Measurements from ENCODE around the gene PGAM5.

DNA sequence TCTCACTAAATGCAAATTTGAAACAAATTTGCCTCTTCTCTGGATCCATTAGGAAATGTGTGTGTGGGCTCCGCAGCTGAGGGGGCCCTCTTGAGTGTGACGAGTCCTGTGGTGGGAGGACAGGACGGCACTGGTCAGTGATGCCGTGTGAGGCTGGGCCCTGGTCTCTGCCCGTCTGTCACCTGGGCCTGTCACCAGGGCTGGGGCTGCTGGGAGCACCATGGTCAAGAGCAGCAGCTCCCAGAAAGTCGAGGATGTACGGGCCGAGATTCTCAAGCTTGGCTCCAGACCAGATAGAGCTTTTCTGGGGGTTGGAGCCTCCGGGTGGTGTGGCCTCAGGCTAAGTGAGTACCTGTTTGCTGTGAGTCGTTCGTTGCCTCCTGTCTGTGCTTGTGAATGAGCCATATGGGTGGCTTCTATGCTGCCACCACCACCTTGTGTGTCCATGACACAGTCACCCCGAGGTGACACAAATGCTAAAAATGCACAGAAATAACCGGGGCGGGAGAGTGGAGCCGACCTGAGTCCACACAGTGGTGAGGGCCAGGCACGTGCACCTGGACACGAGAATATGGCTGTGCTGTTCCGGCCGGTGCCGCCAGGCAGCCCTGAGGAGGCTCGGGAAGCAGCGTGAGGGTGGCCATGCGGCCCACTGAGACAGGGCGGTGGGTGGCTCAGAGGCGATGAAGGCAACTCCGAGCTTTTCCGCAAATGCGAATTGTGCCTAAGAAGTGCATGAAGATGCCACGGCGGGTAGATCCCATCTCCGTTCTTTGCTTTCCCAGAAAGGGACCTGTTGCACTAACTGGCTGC, 8.7 kb downstream of the PGAM5 start:
- TF ChIP-seq, protein P1, sequence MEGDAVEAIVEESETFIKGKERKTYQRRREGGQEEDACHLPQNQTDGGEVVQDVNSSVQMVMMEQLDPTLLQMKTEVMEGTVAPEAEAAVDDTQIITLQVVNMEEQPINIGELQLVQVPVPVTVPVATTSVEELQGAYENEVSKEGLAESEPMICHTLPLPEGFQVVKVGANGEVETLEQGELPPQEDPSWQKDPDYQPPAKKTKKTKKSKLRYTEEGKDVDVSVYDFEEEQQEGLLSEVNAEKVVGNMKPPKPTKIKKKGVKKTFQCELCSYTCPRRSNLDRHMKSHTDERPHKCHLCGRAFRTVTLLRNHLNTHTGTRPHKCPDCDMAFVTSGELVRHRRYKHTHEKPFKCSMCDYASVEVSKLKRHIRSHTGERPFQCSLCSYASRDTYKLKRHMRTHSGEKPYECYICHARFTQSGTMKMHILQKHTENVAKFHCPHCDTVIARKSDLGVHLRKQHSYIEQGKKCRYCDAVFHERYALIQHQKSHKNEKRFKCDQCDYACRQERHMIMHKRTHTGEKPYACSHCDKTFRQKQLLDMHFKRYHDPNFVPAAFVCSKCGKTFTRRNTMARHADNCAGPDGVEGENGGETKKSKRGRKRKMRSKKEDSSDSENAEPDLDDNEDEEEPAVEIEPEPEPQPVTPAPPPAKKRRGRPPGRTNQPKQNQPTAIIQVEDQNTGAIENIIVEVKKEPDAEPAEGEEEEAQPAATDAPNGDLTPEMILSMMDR (IDR thresholded peaks at IDR 0.05; ENCODE audit: poor library complexity, severe bottlenecking), result no peak
- TF ChIP-seq RAD21 (conservative IDR thresholded peaks at IDR 0.05), result no peak
- no peak for TF ChIP-seq TAF1 (IDR thresholded peaks at IDR 0.05; ENCODE audit: low read depth)
- no peak for TF ChIP-seq MXI1 (conservative IDR thresholded peaks at IDR 0.05; ENCODE audit: poor library complexity, severe bottlenecking)
- TF ChIP-seq EZH2 (IDR thresholded peaks at IDR 0.05; ENCODE audit: borderline replicate concordance, insufficient read depth, low read length, poor library complexity, severe bottlenecking), result no peak
- no peak for TF ChIP-seq EP300 (conservative IDR thresholded peaks at IDR 0.05; ENCODE audit: poor library complexity, severe bottlenecking)
- no peak for TF ChIP-seq SMC3 (conservative IDR thresholded peaks at IDR 0.05; ENCODE audit: poor library complexity)
- TF ChIP-seq, protein P2, sequence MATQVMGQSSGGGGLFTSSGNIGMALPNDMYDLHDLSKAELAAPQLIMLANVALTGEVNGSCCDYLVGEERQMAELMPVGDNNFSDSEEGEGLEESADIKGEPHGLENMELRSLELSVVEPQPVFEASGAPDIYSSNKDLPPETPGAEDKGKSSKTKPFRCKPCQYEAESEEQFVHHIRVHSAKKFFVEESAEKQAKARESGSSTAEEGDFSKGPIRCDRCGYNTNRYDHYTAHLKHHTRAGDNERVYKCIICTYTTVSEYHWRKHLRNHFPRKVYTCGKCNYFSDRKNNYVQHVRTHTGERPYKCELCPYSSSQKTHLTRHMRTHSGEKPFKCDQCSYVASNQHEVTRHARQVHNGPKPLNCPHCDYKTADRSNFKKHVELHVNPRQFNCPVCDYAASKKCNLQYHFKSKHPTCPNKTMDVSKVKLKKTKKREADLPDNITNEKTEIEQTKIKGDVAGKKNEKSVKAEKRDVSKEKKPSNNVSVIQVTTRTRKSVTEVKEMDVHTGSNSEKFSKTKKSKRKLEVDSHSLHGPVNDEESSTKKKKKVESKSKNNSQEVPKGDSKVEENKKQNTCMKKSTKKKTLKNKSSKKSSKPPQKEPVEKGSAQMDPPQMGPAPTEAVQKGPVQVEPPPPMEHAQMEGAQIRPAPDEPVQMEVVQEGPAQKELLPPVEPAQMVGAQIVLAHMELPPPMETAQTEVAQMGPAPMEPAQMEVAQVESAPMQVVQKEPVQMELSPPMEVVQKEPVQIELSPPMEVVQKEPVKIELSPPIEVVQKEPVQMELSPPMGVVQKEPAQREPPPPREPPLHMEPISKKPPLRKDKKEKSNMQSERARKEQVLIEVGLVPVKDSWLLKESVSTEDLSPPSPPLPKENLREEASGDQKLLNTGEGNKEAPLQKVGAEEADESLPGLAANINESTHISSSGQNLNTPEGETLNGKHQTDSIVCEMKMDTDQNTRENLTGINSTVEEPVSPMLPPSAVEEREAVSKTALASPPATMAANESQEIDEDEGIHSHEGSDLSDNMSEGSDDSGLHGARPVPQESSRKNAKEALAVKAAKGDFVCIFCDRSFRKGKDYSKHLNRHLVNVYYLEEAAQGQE (IDR thresholded peaks at IDR 0.05; ENCODE audit: borderline replicate concordance), result no peak
- TF ChIP-seq POLR2AphosphoS5 (IDR thresholded peaks at IDR 0.05), result no peak
